Smooth muscle cell (in vitro differentiated cells): ENCODE measurements around the gene SPACA1. TPM values are rescaled to one million over a fixed set of nuclear protein-coding genes. Genes with fewer than 3 reads are reported as not detected.

Source experiments
- DNase-seq: peaks from one replicate; lab custom pipeline; 2025; ENCODE audit not compliant: unreplicated experiment; lab: John Stamatoyannopoulos, UW
- H2AFZ ChIP-seq: fragments of 200-600 bp; sonication (generic); 2 replicates; pipeline ENCODE4 v1.6.0; 2016; ENCODE audit warnings: antibody characterized with exemption, low read depth, mild to moderate bottlenecking
- H3F3A ChIP-seq: fragments of 200-600 bp; sonication (generic); 2 replicates; pipeline ENCODE4 v1.6.0; 2017; ENCODE audit warnings: antibody characterized with exemption, low read depth
- H3K27ac ChIP-seq: fragments of 200-600 bp; sonication (generic); 2 replicates; pipeline ENCODE4 v1.5.1; 2016; ENCODE audit warnings: low read depth, mild to moderate bottlenecking
- H3K27me3 ChIP-seq: fragments of 200-600 bp; sonication (generic); 2 replicates; pipeline ENCODE4 v1.6.1; 2016; ENCODE audit warnings: low read depth, mild to moderate bottlenecking
- H3K36me3 ChIP-seq: fragments of 200-600 bp; sonication (generic); 2 replicates; pipeline ENCODE4 v1.5.1; 2016; ENCODE audit warnings: low read depth
- H3K4me1 ChIP-seq: fragments of 200-600 bp; sonication (generic); 2 replicates; pipeline ENCODE4 v1.5.1; 2016; ENCODE audit warnings: low read depth
- H3K4me2 ChIP-seq: fragments of 200-600 bp; sonication (generic); 2 replicates; pipeline ENCODE4 v1.6.0; 2016; ENCODE audit warnings: mild to moderate bottlenecking
- H3K4me3 ChIP-seq: fragments of 200-600 bp; sonication (generic); 2 replicates; pipeline ENCODE4 v1.5.1; 2016; ENCODE audit warnings: mild to moderate bottlenecking
- H3K79me2 ChIP-seq: fragments of 200-600 bp; sonication (generic); 2 replicates; pipeline ENCODE4 v1.6.0; 2016; ENCODE audit warnings: low read depth, mild to moderate bottlenecking
- H3K9ac ChIP-seq: fragments of 200-600 bp; sonication (generic); 2 replicates; pipeline ENCODE4 v1.6.0; 2016; ENCODE audit warnings: low read depth
- H3K9me3 ChIP-seq: fragments of 200-600 bp; sonication (generic); replicated peaks from 2 replicates; pipeline ENCODE4 v1.5.1; 2016; ENCODE audit warnings: low read depth
- H4K20me1 ChIP-seq: fragments of 200-600 bp; sonication (generic); 2 replicates; pipeline ENCODE4 v1.6.0; 2016; ENCODE audit warnings: low read depth
- CTCF ChIP-seq: fragments of 200-600 bp; sonication (generic); IDR thresholded peaks from 2 replicates; pipeline ENCODE4 v1.5.1; 2017; ENCODE audit warnings: borderline replicate concordance, mild to moderate bottlenecking, antibody characterized with exemption; ENCODE audit not compliant: insufficient read depth, poor library complexity, severe bottlenecking
- WGBS: methylation state at CpG from one replicate; pipeline ENCODE4 v1.1.7; 2016; ENCODE audit warnings: low lambda C conversion rate; 5-methylcytosine and 5-hydroxymethylcytosine counted together
- polyA plus RNA-seq: library from polyadenylated mRNA; unstranded; fragments of >200 nt; fragmentation: Nextera tagmentation; extraction: Ambion mirVana; gene quantifications from 2 replicates; pipeline ENCODE4 v1.2.1, GENCODE V29; 2016
- total RNA-seq: library from RNA; depleted of rRNA; stranded (reverse); fragments of >200 nt; gene quantifications from 2 replicates; pipeline ENCODE4 v1.2.3, GENCODE V29; 2014

The SPACA1 gene
- total and polyA plus RNA-seq, 2 experiments from 2014 or later, result not detected

- DNase-seq, result no peak
- no peaks in the 10 kb centered on the region for H3K27me3 ChIP-seq
- no peak overlapping the region for H3K27ac ChIP-seq
- no peak for TF ChIP-seq CTCF
- WGBS, result 92% methylated on average over 3 of the region's 3 CpGs
- no peak overlapping the region for H3K4me3 ChIP-seq
- no peak overlapping the region for H2AFZ ChIP-seq
- no peaks in the 10 kb centered on the region for H3K79me2 ChIP-seq
- no peak overlapping the region for H3K9ac ChIP-seq
- H3K4me2 ChIP-seq, result no peak overlapping the region
- H3F3A ChIP-seq, result no peaks in the 10 kb centered on the region
- no peaks in the 10 kb centered on the region for H3K36me3 ChIP-seq
- no peaks in the 10 kb centered on the region for H3K9me3 ChIP-seq
- no peaks in the 10 kb centered on the region for H4K20me1 ChIP-seq
- H3K4me1 ChIP-seq, result no peaks in the 10 kb centered on the region
Observed at GRCh38 chr6:88077305-88077704, 29.7 kb downstream of the SPACA1 start.

GRCh38 chr6:88086792-88087191 is 39.2 kb downstream of the SPACA1 start:
- Histone ChIP-seq H3K4me2 (no peak overlapping the region), H3K9me3 (no peaks in the 10 kb centered on the region), H4K20me1 (no peaks in the 10 kb centered on the region), H3K27ac (no peak overlapping the region), H3K79me2 (no peaks in the 10 kb centered on the region), H3K27me3 (no peaks in the 10 kb centered on the region), H2AFZ (no peak overlapping the region), H3K4me1 (no peaks in the 10 kb centered on the region), H3K36me3 (no peaks in the 10 kb centered on the region), H3F3A (no peaks in the 10 kb centered on the region), H3K4me3 (no peak overlapping the region), H3K9ac (no peak overlapping the region)
- 93% methylated on average over 2 of the region's 2 CpGs for WGBS
- no peak for DNase-seq
- TF ChIP-seq CTCF, result no peak

GRCh38 chr6:88089708-88090107 is 42.1 kb downstream of the SPACA1 start:
- Histone ChIP-seq H3F3A (no peaks in the 10 kb centered on the region), H3K79me2 (no peaks in the 10 kb centered on the region), H3K36me3 (no peaks in the 10 kb centered on the region), H3K4me3 (no peak overlapping the region), H4K20me1 (no peaks in the 10 kb centered on the region), H3K4me1 (no peaks in the 10 kb centered on the region), H3K9ac (no peak overlapping the region), H2AFZ (no peak overlapping the region), H3K27ac (no peak overlapping the region), H3K27me3 (no peaks in the 10 kb centered on the region), H3K9me3 (no peaks in the 10 kb centered on the region), H3K4me2 (no peak overlapping the region)
- no peak for TF ChIP-seq CTCF
- 77% methylated on average over 2 of the region's 2 CpGs for WGBS
- DNase-seq, result no peak

GRCh38 chr6:88105741-88106340 is 58.2 kb downstream of the SPACA1 start:
- no peak for DNase-seq
- Histone ChIP-seq H3K79me2 (no peaks in the 10 kb centered on the region), H3K36me3 (no peaks in the 10 kb centered on the region), H3K27me3 (no peaks in the 10 kb centered on the region), H2AFZ (no peak overlapping the region), H3K4me2 (no peak overlapping the region), H3F3A (no peaks in the 10 kb centered on the region), H3K9ac (no peak overlapping the region), H3K9me3 (no peaks in the 10 kb centered on the region), H3K4me1 (no peaks in the 10 kb centered on the region), H3K27ac (no peak overlapping the region), H3K4me3 (no peak overlapping the region), H4K20me1 (no peaks in the 10 kb centered on the region)
- no peak for TF ChIP-seq CTCF
- 88% methylated on average over 7 of the region's 7 CpGs for WGBS
